Kidney (tissue), 14 donors: ENCODE measurements around the gene C1orf226. TPM values are rescaled to one million over a fixed set of nuclear protein-coding genes. Genes with fewer than 3 reads are reported as not detected.

Experiments
- DNase-seq, 5 donors: peaks; one replicate each; pipeline ENCODE4 v3.0.0-alpha.2; 2013 to 2020
- FAIRE-seq: peaks from 2 replicates; lab custom pipeline; 2012; peaks lifted over from hg19 to GRCh38; lab: Jason Lieb, UNC
- H3K27ac ChIP-seq, 2 donors: one replicate each; pipeline ENCODE4 v1.7.0; 2013; ENCODE audit warnings: low read depth in 2 of 2, low read length in 2 of 2, inconsistent platforms in 1 of 2
- H3K27me3 ChIP-seq: one replicate; pipeline ENCODE4 v1.7.1; 2013; ENCODE audit warnings: low read length, inconsistent platforms; ENCODE audit not compliant: control insufficient read depth, insufficient read depth
- H3K36me3 ChIP-seq, 3 donors: one replicate each; pipeline versions ENCODE4 v1.7.0 to v1.7.1; 2013; ENCODE audit warnings: low read length in 3 of 3, control low read depth in 1 of 3, inconsistent platforms in 1 of 3; ENCODE audit not compliant: insufficient read depth in 3 of 3, control insufficient read depth in 2 of 3
- H3K4me1 ChIP-seq, 3 donors: one replicate each; pipeline versions ENCODE4 v1.7.0 to v1.7.1; 2013; ENCODE audit warnings: low read length in 3 of 3, inconsistent platforms in 1 of 3, low read depth in 1 of 3; ENCODE audit not compliant: control insufficient read depth in 2 of 3, insufficient read depth in 2 of 3
- H3K4me3 ChIP-seq, 3 donors: one replicate each; pipeline versions ENCODE4 v1.7.0 to v1.8.1; 2013; ENCODE audit warnings: low read length in 3 of 3, control low read depth in 1 of 3, inconsistent platforms in 1 of 3
- H3K9ac ChIP-seq, 3 donors: one replicate each; pipeline versions ENCODE4 v1.7.0 to v1.7.1; 2013; ENCODE audit warnings: low read length in 3 of 3, control low read depth in 1 of 3, inconsistent platforms in 1 of 3
- H3K9me3 ChIP-seq, 3 donors: one replicate each; pipeline versions ENCODE4 v1.7.0 to v1.7.1; 2013; ENCODE audit warnings: low read length in 3 of 3, control low read depth in 1 of 3, inconsistent platforms in 1 of 3; ENCODE audit not compliant: control insufficient read depth in 2 of 3, insufficient read depth in 1 of 3
- CTCF ChIP-seq: IDR thresholded peaks from 3 replicates; pipeline ENCODE4 v1.5.1; 2012; ENCODE audit warnings: mild to moderate bottlenecking, moderate library complexity, borderline replicate concordance; ENCODE audit not compliant: insufficient read depth; ENCODE audit errors: extremely low read depth
- intact Hi-C: fragments of 100-400 bp; cut with DNase I; formaldehyde crosslinking; loops from one replicate; pipeline ENCODE4 v1.11.1; 2022
- polyA plus RNA-seq: library from polyadenylated mRNA; stranded (reverse); fragments of 350-450 nt; fragmentation: Illumina TruSeq; extraction: RNeasy Lipid Tissue Mini Kit (QIAGEN cat#74804); gene quantifications from one replicate; pipeline ENCODE4 v1.2.3, GENCODE V29; 2014; ENCODE audit warnings: low read depth, low replicate concordance; ENCODE audit not compliant: insufficient read depth
- total RNA-seq: library from RNA; stranded (reverse); fragmentation: NEBNext Ultra II Directional; extraction: Animal tissue kit (Norgen Biotek cat#: 25700); gene quantifications from one replicate; pipeline ENCODE4 v1.2.1, GENCODE V29; 2021
- donor health status: control.
- donor health status: control.
- donor health status: control.
- donor health status: control.
- donor health status: control.
- donor health status: DM: yes; HTN: yes; CAD: no.
- donor health status: Normal renal cell carcinoma (clear cell type).

The C1orf226 gene
- total and polyA plus RNA-seq, 2 donors from 2014 or later: 4.9 to 15.2 TPM

GRCh38 chr1:162404550-162405160 lies 23.1 kb downstream of the C1orf226 start:
- FAIRE-seq: no peak
- intact Hi-C loops: no loop called here

GRCh38 chr1:162405800-162406199 lies 24.3 kb downstream of the C1orf226 start:
- FAIRE-seq: no peak
- no peaks in the 10 kb centered on the region for H3K9me3 ChIP-seq
- no peaks in the 10 kb centered on the region for H3K4me1 ChIP-seq
- no peak overlapping the region for H3K4me3 ChIP-seq
- TF ChIP-seq CTCF: no peak
- no peak overlapping the region for H3K27ac ChIP-seq
- H3K9ac ChIP-seq: no peak overlapping the region
- peak in 1 of 5 donors; percentile 10 for DNase-seq
- no peaks in the 10 kb centered on the region for H3K36me3 ChIP-seq
- intact Hi-C loops: no loop called here
- no peaks in the 10 kb centered on the region for H3K27me3 ChIP-seq

More at GRCh38 chr1:162404550-162405160, 23.1 kb downstream of the C1orf226 start:
- no peak overlapping the region for H3K9ac ChIP-seq
- no peaks in the 10 kb centered on the region for H3K27me3 ChIP-seq
- H3K27ac ChIP-seq: no peak overlapping the region
- no peaks in the 10 kb centered on the region for H3K9me3 ChIP-seq
- DNase-seq: no peak
- no peak overlapping the region for H3K4me3 ChIP-seq
- H3K4me1 ChIP-seq: no peaks in the 10 kb centered on the region
- no peaks in the 10 kb centered on the region for H3K36me3 ChIP-seq
- no peak for TF ChIP-seq CTCF

GRCh38 chr1:162406811-162407210 lies 25.3 kb downstream of the C1orf226 start:
- H3K9me3 ChIP-seq: no peaks in the 10 kb centered on the region
- H3K27me3 ChIP-seq: no peaks in the 10 kb centered on the region
- FAIRE-seq (no peak), DNase-seq (no peak)
- no peak overlapping the region for H3K4me3 ChIP-seq
- no peaks in the 10 kb centered on the region for H3K4me1 ChIP-seq
- no peaks in the 10 kb centered on the region for H3K36me3 ChIP-seq
- intact Hi-C loops: no loop called here
- no peak overlapping the region for H3K9ac ChIP-seq
- H3K27ac ChIP-seq: no peak overlapping the region
- TF ChIP-seq CTCF: no peak

- Histone ChIP-seq H3K27ac (no peak overlapping the region), H3K4me3 (no peak overlapping the region), H3K9ac (no peak overlapping the region), H3K36me3 (no peaks in the 10 kb centered on the region), H3K9me3 (no peaks in the 10 kb centered on the region), H3K27me3 (no peaks in the 10 kb centered on the region), H3K4me1 (no peaks in the 10 kb centered on the region)
- intact Hi-C loops: no loop called here
- TF ChIP-seq CTCF: no peak
- FAIRE-seq (no peak), DNase-seq (no peak)
Observed at GRCh38 chr1:162407539-162407938, 26.0 kb downstream of the C1orf226 start.
